DND-41 (cell line): Measurements from ENCODE around the gene NIT1.

Experiments used
- ATAC-seq: fragments of 200-7000 bp; cut with Tn5 transposase; 3 replicates; pipeline ENCODE4 v1.9.1; 2021; ENCODE audit warnings: low read depth; ENCODE audit not compliant: insufficient read depth
- DNase-seq: peaks from one replicate; pipeline ENCODE4 v3.0.0-alpha.2; 2020
- H2AFZ ChIP-seq: 2 replicates; pipeline ENCODE4 v1.6.0; 2012; ENCODE audit warnings: low read depth, low read length
- H3K27ac ChIP-seq: 2 replicates; pipeline ENCODE4 v1.5.1; 2012; ENCODE audit warnings: low read length, inconsistent platforms
- H3K27me3 ChIP-seq: fragments of 200-600 bp; sonication (generic); 2 replicates; pipeline ENCODE4 v1.6.0; 2012; ENCODE audit warnings: low read length, mild to moderate bottlenecking, inconsistent platforms; ENCODE audit not compliant: insufficient read depth, poor library complexity
- H3K36me3 ChIP-seq: 2 replicates; pipeline ENCODE4 v1.5.1; 2012; ENCODE audit warnings: low read length, inconsistent platforms; ENCODE audit not compliant: insufficient read depth
- H3K4me1 ChIP-seq: 2 replicates; pipeline ENCODE4 v1.5.1; 2012; ENCODE audit warnings: mild to moderate bottlenecking, low read length; ENCODE audit not compliant: insufficient read depth
- H3K4me2 ChIP-seq: 2 replicates; pipeline ENCODE4 v1.6.0; 2012; ENCODE audit warnings: mild to moderate bottlenecking, moderate library complexity, low read length, inconsistent platforms; ENCODE audit not compliant: insufficient read depth
- H3K4me3 ChIP-seq, 2 experiments: fragments of 200-600 bp in 1 of 2; shearing (Covaris generic) in 1 of 2; 2 replicates each; pipeline ENCODE4 v1.5.1; 2012 to 2016; ENCODE audit warnings: inconsistent platforms in 2 of 2, low read length in 2 of 2, mild to moderate bottlenecking in 2 of 2, low read depth in 1 of 2, moderate library complexity in 1 of 2
- H3K79me2 ChIP-seq: 2 replicates; pipeline ENCODE4 v1.6.0; 2012; ENCODE audit warnings: low read length, inconsistent platforms; ENCODE audit not compliant: insufficient read depth
- H3K9ac ChIP-seq: 2 replicates; pipeline ENCODE4 v1.6.0; 2012; ENCODE audit warnings: low read depth, mild to moderate bottlenecking, inconsistent platforms, low read length, moderate library complexity
- H3K9me3 ChIP-seq: 2 replicates; pipeline ENCODE4 v1.5.1; 2012; ENCODE audit warnings: low read length, moderate library complexity, mild to moderate bottlenecking, inconsistent platforms; ENCODE audit not compliant: insufficient read depth, severe bottlenecking
- H4K20me1 ChIP-seq: 2 replicates; pipeline ENCODE4 v1.6.0; 2012; ENCODE audit warnings: low read length; ENCODE audit not compliant: insufficient read depth
- EZH2 ChIP-seq: IDR thresholded peaks from 3 replicates; pipeline ENCODE4 v1.6.1; 2012; ENCODE audit warnings: borderline replicate concordance, low read depth, mild to moderate bottlenecking, moderate library complexity, low read length, inconsistent platforms; ENCODE audit not compliant: severe bottlenecking
- TF ChIP-seq, protein P1 (sequence below): IDR thresholded peaks from 2 replicates; pipeline ENCODE4 v1.5.1; 2012; ENCODE audit warnings: borderline replicate concordance, low read length, moderate library complexity, mild to moderate bottlenecking; ENCODE audit not compliant: poor library complexity, severe bottlenecking; ENCODE audit errors: extremely low read depth

Gene NIT1

DNA sequence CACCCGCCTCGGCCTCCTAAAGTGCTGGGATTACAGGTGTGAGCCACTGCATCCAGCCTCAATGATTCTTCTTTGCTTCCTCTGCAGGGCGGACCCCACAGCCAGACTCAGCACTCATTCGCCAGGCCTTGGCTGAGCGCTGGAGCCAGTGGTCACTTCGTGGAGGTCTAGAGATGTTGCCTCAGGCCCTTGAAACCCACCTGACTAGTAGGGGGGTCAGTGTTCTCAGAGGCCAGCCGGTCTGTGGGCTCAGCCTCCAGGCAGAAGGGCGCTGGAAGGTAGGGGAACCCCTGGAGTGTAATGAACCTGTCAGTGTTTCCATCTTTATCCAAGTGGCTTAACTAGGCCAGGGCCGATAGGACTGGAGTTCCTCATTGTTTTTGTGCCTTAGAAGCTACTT, 51.0 kb downstream of the NIT1 start:
- DNase-seq = no peak
- Histone ChIP-seq H3K9ac (no peak overlapping the region), H3K4me1 (peaks cover 40% of the 10 kb centered on the region), H3K36me3 (peaks cover 59% of the 10 kb centered on the region), H3K79me2 (peaks cover 9% of the 10 kb centered on the region), H3K9me3 (no peaks in the 10 kb centered on the region), H3K27me3 (no peaks in the 10 kb centered on the region), H4K20me1 (no peaks in the 10 kb centered on the region), H3K27ac (no peak overlapping the region), H3K4me3 (no peak overlapping the region), H2AFZ (no peak overlapping the region), H3K4me2 (no peak overlapping the region)
- TF ChIP-seq, protein P1, sequence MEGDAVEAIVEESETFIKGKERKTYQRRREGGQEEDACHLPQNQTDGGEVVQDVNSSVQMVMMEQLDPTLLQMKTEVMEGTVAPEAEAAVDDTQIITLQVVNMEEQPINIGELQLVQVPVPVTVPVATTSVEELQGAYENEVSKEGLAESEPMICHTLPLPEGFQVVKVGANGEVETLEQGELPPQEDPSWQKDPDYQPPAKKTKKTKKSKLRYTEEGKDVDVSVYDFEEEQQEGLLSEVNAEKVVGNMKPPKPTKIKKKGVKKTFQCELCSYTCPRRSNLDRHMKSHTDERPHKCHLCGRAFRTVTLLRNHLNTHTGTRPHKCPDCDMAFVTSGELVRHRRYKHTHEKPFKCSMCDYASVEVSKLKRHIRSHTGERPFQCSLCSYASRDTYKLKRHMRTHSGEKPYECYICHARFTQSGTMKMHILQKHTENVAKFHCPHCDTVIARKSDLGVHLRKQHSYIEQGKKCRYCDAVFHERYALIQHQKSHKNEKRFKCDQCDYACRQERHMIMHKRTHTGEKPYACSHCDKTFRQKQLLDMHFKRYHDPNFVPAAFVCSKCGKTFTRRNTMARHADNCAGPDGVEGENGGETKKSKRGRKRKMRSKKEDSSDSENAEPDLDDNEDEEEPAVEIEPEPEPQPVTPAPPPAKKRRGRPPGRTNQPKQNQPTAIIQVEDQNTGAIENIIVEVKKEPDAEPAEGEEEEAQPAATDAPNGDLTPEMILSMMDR = no peak
- no peak for TF ChIP-seq EZH2
- no peak for ATAC-seq
